CD14-positive monocyte (primary cell): ENCODE results near the gene TIMMDC1. TPM values are rescaled to one million over a fixed set of nuclear protein-coding genes. Genes with fewer than 3 reads are reported as not detected.
A peak's percentile ranks its signal among the peaks of the same experiment; 100 is the strongest.

ENCODE experiments used
- DNase-seq, 3 donors: peaks; one replicate each; pipeline ENCODE4 v3.0.0-alpha.2; 2011 to 2022
- H2AFZ ChIP-seq: 2 replicates; pipeline ENCODE4 v1.6.0; 2012; ENCODE audit warnings: mild to moderate bottlenecking, low read depth, low read length, inconsistent platforms; ENCODE audit not compliant: insufficient read depth, poor library complexity, severe bottlenecking
- H3K27ac ChIP-seq, 2 donors: 1 replicate in 1 of 2; 2 replicates in 1 of 2; pipeline ENCODE4 v1.5.1; 2012 to 2013; ENCODE audit warnings: low read length in 2 of 2, control low read depth in 1 of 2, inconsistent platforms in 1 of 2, low read depth in 1 of 2, mild to moderate bottlenecking in 1 of 2
- H3K27me3 ChIP-seq, 2 donors: one replicate each; pipeline versions ENCODE4 v1.6.0 to v1.6.1; 2011 to 2013; ENCODE audit warnings: low read length in 2 of 2; ENCODE audit not compliant: control insufficient read depth in 2 of 2, insufficient read depth in 2 of 2
- H3K36me3 ChIP-seq, 2 donors: replicated peaks in 1 of 2; 1 replicate in 1 of 2; 2 replicates in 1 of 2; pipeline versions ENCODE4 v1.5.1 to v1.6.1; 2012 to 2013; ENCODE audit warnings: low read length in 2 of 2, control low read depth in 1 of 2, inconsistent platforms in 1 of 2, mild to moderate bottlenecking in 1 of 2; ENCODE audit not compliant: insufficient read depth in 2 of 2, control insufficient read depth in 1 of 2
- H3K4me1 ChIP-seq, 2 donors: 1 replicate in 1 of 2; 2 replicates in 1 of 2; pipeline versions ENCODE4 v1.5.1 to v1.6.1; 2012 to 2013; ENCODE audit warnings: low read length in 2 of 2, control low read depth in 1 of 2, inconsistent platforms in 1 of 2, mild to moderate bottlenecking in 1 of 2, moderate library complexity in 1 of 2; ENCODE audit not compliant: insufficient read depth in 2 of 2, control insufficient read depth in 1 of 2
- H3K4me2 ChIP-seq: replicated peaks from 2 replicates; pipeline ENCODE3; 2012; ENCODE audit warnings: low read length, moderate library complexity, mild to moderate bottlenecking; ENCODE audit not compliant: poor library complexity, severe bottlenecking; ENCODE audit errors: extremely low read depth
- H3K4me3 ChIP-seq, 3 experiments: fragments of 200-600 bp in 1 of 3; sonication (generic) in 1 of 3; replicated peaks in 1 of 3; 1 replicate in 2 of 3; 2 replicates in 1 of 3; pipeline ENCODE4 v1.5.1; 2011 to 2013; ENCODE audit warnings: low read length in 3 of 3, mild to moderate bottlenecking in 3 of 3, control low read depth in 2 of 3, low read depth in 2 of 3, inconsistent platforms in 1 of 3, moderate library complexity in 1 of 3
- H3K79me2 ChIP-seq: 2 replicates; pipeline ENCODE4 v1.6.0; 2012; ENCODE audit warnings: mild to moderate bottlenecking, control low read depth, inconsistent platforms, low read length, moderate library complexity; ENCODE audit not compliant: insufficient read depth
- H3K9ac ChIP-seq: 2 replicates; pipeline ENCODE4 v1.6.0; 2017; ENCODE audit warnings: low read length, mild to moderate bottlenecking; ENCODE audit not compliant: insufficient read depth, poor library complexity, severe bottlenecking
- H3K9me3 ChIP-seq, 2 donors: replicated peaks in 1 of 2; 1 replicate in 1 of 2; 2 replicates in 1 of 2; pipeline versions ENCODE4 v1.5.1 to v1.6.1; 2012 to 2013; ENCODE audit warnings: low read length in 2 of 2, control low read depth in 1 of 2; ENCODE audit not compliant: control insufficient read depth in 1 of 2, insufficient read depth in 1 of 2
- H4K20me1 ChIP-seq: 2 replicates; pipeline ENCODE4 v1.6.0; 2012; ENCODE audit warnings: mild to moderate bottlenecking, low read length, control low read depth, moderate library complexity; ENCODE audit not compliant: insufficient read depth
- H3K27ac Mint-ChIP-seq, 7 donors: one replicate each; pipeline ENCODE4 v1.8.0; 2020; ENCODE audit warnings: mild to moderate bottlenecking in 7 of 7, mixed read lengths in 7 of 7, moderate library complexity in 6 of 7, inconsistent platforms in 2 of 7
- H3K27me3 Mint-ChIP-seq, 3 donors: one replicate each; pipeline ENCODE4 v1.8.0; 2021 to 2022; ENCODE audit warnings: low read depth in 3 of 3, mild to moderate bottlenecking in 3 of 3, mixed read lengths in 3 of 3, moderate library complexity in 3 of 3, inconsistent platforms in 1 of 3
- H3K36me3 Mint-ChIP-seq, 2 donors: one replicate each; pipeline ENCODE4 v1.8.0; 2020; ENCODE audit warnings: mixed read lengths in 2 of 2, inconsistent platforms in 1 of 2, mild to moderate bottlenecking in 1 of 2
- H3K4me1 Mint-ChIP-seq: one replicate; pipeline ENCODE4 v1.8.0; 2020; ENCODE audit warnings: mild to moderate bottlenecking, mixed read lengths
- H3K4me3 Mint-ChIP-seq, 2 donors: one replicate each; pipeline ENCODE4 v1.8.0; 2020; ENCODE audit warnings: mild to moderate bottlenecking in 2 of 2, mixed read lengths in 2 of 2, moderate library complexity in 1 of 2
- H3K9me3 Mint-ChIP-seq, 7 donors: one replicate each; pipeline ENCODE4 v1.8.0; 2020 to 2022; ENCODE audit warnings: mixed read lengths in 7 of 7, mild to moderate bottlenecking in 6 of 7, moderate library complexity in 6 of 7, inconsistent platforms in 2 of 7
- WGBS: methylation state at CpG from one replicate; pipeline ENCODE4 v1.1.5; 2013; ENCODE audit warnings: missing lambda C conversion rate; ENCODE audit not compliant: insufficient coverage; 5-methylcytosine and 5-hydroxymethylcytosine counted together
- intact Hi-C, 2 donors: fragments of 100-400 bp; cut with micrococcal nuclease; formaldehyde crosslinking; loops; one replicate each; pipeline versions ENCODE4 v1.15.0 to v1.15.1; 2023
- polyA plus RNA-seq, 3 donors: library from polyadenylated mRNA; depleted of rRNA in 1 of 3; unstranded in 2 of 3; stranded (reverse) in 1 of 3; fragments of 300-500 nt in 2 of 3; fragments of >200 nt in 1 of 3; fragmentation: Illumina TruSeq in 2 of 3; gene quantifications; 1 replicate in 2 of 3; 2 replicates in 1 of 3; pipeline ENCODE4 v1.2.3, GENCODE V29; 2012 to 2021
- TF ChIP-seq, protein P1 (sequence below): fragments of 200-600 bp; IDR thresholded peaks from one replicate; pipeline ENCODE4 v1.8.0; 2022; ENCODE audit warnings: antibody characterized with exemption, mild to moderate bottlenecking

The TIMMDC1 gene
- polyA plus RNA-seq, 3 donors = 34.1 to 81.1 (median 78.2) TPM

DNA sequence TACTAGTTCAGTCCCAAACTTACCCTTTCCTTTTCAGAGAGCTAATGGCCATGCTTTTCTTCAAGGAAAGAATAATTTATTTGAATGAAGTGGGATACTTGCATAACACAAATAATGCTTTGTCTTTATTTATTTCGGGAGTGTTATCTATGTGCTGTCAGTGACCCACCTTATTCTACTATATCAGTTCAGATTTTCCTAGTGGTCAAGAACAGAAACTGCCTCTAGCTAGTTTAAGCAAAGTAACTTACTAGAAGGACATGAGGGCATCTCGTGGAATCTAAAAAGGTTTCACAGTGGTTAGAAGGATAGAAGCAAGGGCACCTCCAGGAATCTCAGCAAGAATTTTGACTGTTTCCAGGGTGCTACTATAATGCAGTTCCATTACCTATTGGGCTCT lies 3.8 kb upstream of the TIMMDC1 start:
- H3K4me3 ChIP-seq = no peak overlapping the region
- peaks cover 18% of the 10 kb centered on the region for H3K79me2 ChIP-seq
- no peak overlapping the region for H3K4me2 ChIP-seq
- H3K36me3 ChIP-seq = peaks cover 19 to 30% of the 10 kb centered on the region in 2 donors
- no peaks in the 10 kb centered on the region for H3K27me3 ChIP-seq
- Mint-ChIP-seq H3K9me3 (no peaks in the 10 kb centered on the region), H3K27me3 (peaks cover 2 to 3% (median 2%) of the 10 kb centered on the region in 3 donors), H3K4me1 (peaks cover 16% of the 10 kb centered on the region), H3K27ac (no peak overlapping the region), H3K36me3 (peaks cover 24 to 29% of the 10 kb centered on the region in 2 donors), H3K4me3 (no peak overlapping the region)
- H4K20me1 ChIP-seq = no peaks in the 10 kb centered on the region
- H2AFZ ChIP-seq = no peak overlapping the region
- no CpG with 5 or more reads among the region's 2 CpGs for WGBS
- DNase-seq = no peak
- no peak overlapping the region for H3K27ac ChIP-seq
- no peak overlapping the region for H3K9ac ChIP-seq
- peaks cover 13 to 16% of the 10 kb centered on the region in 2 donors for H3K4me1 ChIP-seq
- intact Hi-C loops = no loop called here
- TF ChIP-seq, protein P1, sequence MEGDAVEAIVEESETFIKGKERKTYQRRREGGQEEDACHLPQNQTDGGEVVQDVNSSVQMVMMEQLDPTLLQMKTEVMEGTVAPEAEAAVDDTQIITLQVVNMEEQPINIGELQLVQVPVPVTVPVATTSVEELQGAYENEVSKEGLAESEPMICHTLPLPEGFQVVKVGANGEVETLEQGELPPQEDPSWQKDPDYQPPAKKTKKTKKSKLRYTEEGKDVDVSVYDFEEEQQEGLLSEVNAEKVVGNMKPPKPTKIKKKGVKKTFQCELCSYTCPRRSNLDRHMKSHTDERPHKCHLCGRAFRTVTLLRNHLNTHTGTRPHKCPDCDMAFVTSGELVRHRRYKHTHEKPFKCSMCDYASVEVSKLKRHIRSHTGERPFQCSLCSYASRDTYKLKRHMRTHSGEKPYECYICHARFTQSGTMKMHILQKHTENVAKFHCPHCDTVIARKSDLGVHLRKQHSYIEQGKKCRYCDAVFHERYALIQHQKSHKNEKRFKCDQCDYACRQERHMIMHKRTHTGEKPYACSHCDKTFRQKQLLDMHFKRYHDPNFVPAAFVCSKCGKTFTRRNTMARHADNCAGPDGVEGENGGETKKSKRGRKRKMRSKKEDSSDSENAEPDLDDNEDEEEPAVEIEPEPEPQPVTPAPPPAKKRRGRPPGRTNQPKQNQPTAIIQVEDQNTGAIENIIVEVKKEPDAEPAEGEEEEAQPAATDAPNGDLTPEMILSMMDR = peak; percentile 34
- no peaks in the 10 kb centered on the region for H3K9me3 ChIP-seq

DNA sequence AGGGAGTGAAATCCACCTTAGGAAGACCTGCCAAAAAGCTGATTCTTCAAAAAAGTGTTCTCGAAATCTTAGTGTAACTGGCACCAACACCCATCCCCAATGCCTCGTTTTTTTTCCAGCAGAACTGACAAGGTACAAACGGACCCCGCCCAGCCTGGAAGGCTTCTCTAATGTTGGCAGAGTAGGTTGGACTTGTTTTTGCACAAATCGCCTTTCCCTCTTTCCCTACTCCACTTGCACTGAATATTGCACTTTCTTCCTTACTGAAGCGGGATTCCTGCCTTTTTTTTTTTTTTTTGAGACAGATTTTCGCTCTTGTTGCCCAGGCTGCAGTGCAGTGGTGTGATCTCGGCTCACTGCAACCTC lies 544 bp upstream of the TIMMDC1 start:
- Mint-ChIP-seq H3K27me3 (peaks cover 2 to 3% (median 2%) of the 10 kb centered on the region in 3 donors), H3K9me3 (no peaks in the 10 kb centered on the region), H3K4me3 (peak overlapping the region; percentile 96 to 99), H3K36me3 (peaks cover 5% of the 10 kb centered on the region in 2 donors), H3K27ac (peak overlapping the region; percentile 96 to 99 (median 98)), H3K4me1 (peaks cover 31% of the 10 kb centered on the region)
- WGBS = 0% methylated on average over 1 of the region's 8 CpGs
- TF ChIP-seq, protein P1 = no peak
- Histone ChIP-seq H3K36me3 (peaks cover 2 to 3% of the 10 kb centered on the region in 2 donors), H3K27me3 (no peaks in the 10 kb centered on the region), H3K9me3 (no peaks in the 10 kb centered on the region), H3K79me2 (peaks cover 36% of the 10 kb centered on the region), H4K20me1 (no peaks in the 10 kb centered on the region), H3K4me2 (peak overlapping the region; percentile 89), H3K27ac (peak overlapping the region; percentile 81 to 99), H3K9ac (peak overlapping the region; percentile 95), H3K4me3 (peak overlapping the region; percentile 62 to 95 (median 88)), H3K4me1 (peaks cover 17 to 19% of the 10 kb centered on the region in 2 donors), H2AFZ (peak overlapping the region; percentile 89)
- intact Hi-C loops = loop anchor here (2.0 to 5.0 kb wide), 4 partner anchors 29 to 179 kb away; partner anchors contain the start of genes COX17 (in 2 of the 2), POGLUT1 (in 1 of the 2) and TMEM39A (in 1 of the 2)
- no peak for DNase-seq
